GM10847 (cell line): ENCODE results near the gene CSHL1.

Source experiments
- POLR2A ChIP-seq: IDR thresholded peaks from 2 replicates; pipeline ENCODE4 v1.6.1; 2011; ENCODE audit not compliant: insufficient read length; ENCODE audit errors: extremely low read depth

CSHL1 gene

GRCh38 chr17:63944736-63945499 lies 33.9 kb upstream of the CSHL1 start:
- TF ChIP-seq POLR2A: no peak

GRCh38 chr17:63943745-63944144 lies 32.7 kb upstream of the CSHL1 start:
- no peak for TF ChIP-seq POLR2A

- no peak for TF ChIP-seq POLR2A
These were observed 31.4 kb upstream of the CSHL1 start for GRCh38 chr17:63942309-63942985.

- TF ChIP-seq POLR2A: no peak
These were observed 30.7 kb upstream of the CSHL1 start for GRCh38 chr17:63941751-63942150.

- TF ChIP-seq POLR2A: no peak
These were observed 30.1 kb upstream of the CSHL1 start for GRCh38 chr17:63941162-63941561.

- no peak for TF ChIP-seq POLR2A
These were observed 29.5 kb upstream of the CSHL1 start for GRCh38 chr17:63940584-63940983.

GRCh38 chr17:63939884-63940283 lies 28.8 kb upstream of the CSHL1 start:
- TF ChIP-seq POLR2A: no peak

- TF ChIP-seq POLR2A: no peak
These were observed 28.3 kb upstream of the CSHL1 start for GRCh38 chr17:63939401-63939800.

GRCh38 chr17:63937920-63938319 lies 26.9 kb upstream of the CSHL1 start:
- no peak for TF ChIP-seq POLR2A

- TF ChIP-seq POLR2A: no peak
These were observed 26.3 kb upstream of the CSHL1 start for GRCh38 chr17:63937319-63937718.

- no peak for TF ChIP-seq POLR2A
These were observed 23.4 kb upstream of the CSHL1 start for GRCh38 chr17:63934183-63935112.

GRCh38 chr17:63933598-63933997 lies 22.5 kb upstream of the CSHL1 start:
- TF ChIP-seq POLR2A: no peak

GRCh38 chr17:63932721-63933120 lies 21.7 kb upstream of the CSHL1 start:
- no peak for TF ChIP-seq POLR2A

- TF ChIP-seq POLR2A: peak; percentile 92
These were observed 21.0 kb upstream of the CSHL1 start, which contains the start of gene CD79B for GRCh38 chr17:63931981-63932561. Gene CD79B, minus strand, starts transcription at chr17:63932331. Its CDS starts 70 bp downstream, at chr17:63932261.

- TF ChIP-seq POLR2A: peak; percentile 28
These were observed 20.0 kb upstream of the CSHL1 start for GRCh38 chr17:63930951-63931575.
